Psoas muscle (tissue), 8 donors: Measurements from ENCODE around the gene DUSP10. TPM values are rescaled to one million over a fixed set of nuclear protein-coding genes. Genes with fewer than 3 reads are reported as not detected.

Experiments
- ATAC-seq, 4 donors: fragments of 200-7000 bp; cut with Tn5 transposase; one replicate each; pipeline ENCODE4 v1.9.1; 2020; ENCODE audit warnings: moderate library complexity in 3 of 4, mild to moderate bottlenecking in 2 of 4
- DNase-seq, 2 donors: peaks; one replicate each; pipeline ENCODE4 v3.0.0-alpha.2; 2020
- H3K27ac ChIP-seq: fragments of 200-600 bp; one replicate; pipeline ENCODE4 v1.8.0; 2022
- H3K27me3 ChIP-seq, 3 donors: fragments of 200-600 bp in 1 of 3; one replicate each; pipeline versions ENCODE4 v1.6.1 to v1.8.0; 2013 to 2022; ENCODE audit warnings: low read length in 2 of 3, mild to moderate bottlenecking in 2 of 3, moderate library complexity in 1 of 3; ENCODE audit not compliant: insufficient read depth in 3 of 3
- H3K36me3 ChIP-seq, 2 donors: fragments of 200-600 bp in 1 of 2; one replicate each; pipeline versions ENCODE4 v1.6.1 to v1.8.0; 2013 to 2022; ENCODE audit warnings: low read depth in 1 of 2, mild to moderate bottlenecking in 1 of 2, moderate library complexity in 1 of 2; ENCODE audit not compliant: insufficient read depth in 1 of 2
- H3K4me1 ChIP-seq: fragments of 200-600 bp; one replicate; pipeline ENCODE4 v1.8.0; 2022
- H3K4me3 ChIP-seq: fragments of 200-600 bp; one replicate; pipeline ENCODE4 v1.8.0; 2022; ENCODE audit warnings: mild to moderate bottlenecking
- H3K9me3 ChIP-seq: fragments of 200-600 bp; one replicate; pipeline ENCODE4 v1.8.0; 2022
- WGBS, 3 donors: extraction: QIAGEN DNeasy Blood & Tissue Kit; methylation state at CpG; one replicate each; pipeline versions ENCODE4 v1.1.6 to v1.1.7; 2013; 5-methylcytosine and 5-hydroxymethylcytosine counted together
- intact Hi-C, 2 donors: fragments of 100-400 bp; cut with DNase I; formaldehyde crosslinking; loops; one replicate each; pipeline versions ENCODE4 v1.11.0 to v1.14.2; 2022
- polyA plus RNA-seq, 3 donors: library from polyadenylated mRNA; stranded (reverse); fragments of 200-250 nt; gene quantifications; one replicate each; pipeline ENCODE4 v1.2.3, GENCODE V29; 2013
- total RNA-seq, 4 donors: library from RNA; stranded (reverse); fragmentation: NEBNext Ultra II Directional in 2 of 4; extraction: Animal tissue kit (Norgen Biotek cat#: 25700) in 2 of 4; gene quantifications; one replicate each; pipeline versions ENCODE4 v1.2.1 to v1.2.4, GENCODE V29; 2021 to 2023
- TF ChIP-seq, protein P1 (sequence below): fragments of 200-600 bp; IDR thresholded peaks from one replicate; pipeline ENCODE4 v1.8.0; 2022; ENCODE audit warnings: antibody characterized with exemption
- donor health status: healthy with polysubstance abuse.
- donor health status: DM: no; HTN: no; CAD: no; lungs with moderate emphysema.
- donor health status: Bipolar disorder and iron deficiency.
- donor health status: healthy.
- donor health status: DM: yes; HTN: yes; CAD: no.
- donor health status: DM: no; HTN: no; CAD: no.
- donor health status: DM: no; HTN: no; CAD: no.
- donor health status: DM: yes; HTN: yes; CAD: no.

Gene DUSP10
- total and polyA plus RNA-seq, 7 donors, result 4.7 to 15.5 (median 5.9) TPM

- H3K9me3 ChIP-seq, result no peaks in the 10 kb centered on the region
- peaks cover 0 to 46% of the 10 kb centered on the region in 2 donors for H3K36me3 ChIP-seq
- peaks cover 5% of the 10 kb centered on the region for H3K4me1 ChIP-seq
- ATAC-seq, result no peak
- H3K27ac ChIP-seq, result no peak overlapping the region
- TF ChIP-seq, protein P1, sequence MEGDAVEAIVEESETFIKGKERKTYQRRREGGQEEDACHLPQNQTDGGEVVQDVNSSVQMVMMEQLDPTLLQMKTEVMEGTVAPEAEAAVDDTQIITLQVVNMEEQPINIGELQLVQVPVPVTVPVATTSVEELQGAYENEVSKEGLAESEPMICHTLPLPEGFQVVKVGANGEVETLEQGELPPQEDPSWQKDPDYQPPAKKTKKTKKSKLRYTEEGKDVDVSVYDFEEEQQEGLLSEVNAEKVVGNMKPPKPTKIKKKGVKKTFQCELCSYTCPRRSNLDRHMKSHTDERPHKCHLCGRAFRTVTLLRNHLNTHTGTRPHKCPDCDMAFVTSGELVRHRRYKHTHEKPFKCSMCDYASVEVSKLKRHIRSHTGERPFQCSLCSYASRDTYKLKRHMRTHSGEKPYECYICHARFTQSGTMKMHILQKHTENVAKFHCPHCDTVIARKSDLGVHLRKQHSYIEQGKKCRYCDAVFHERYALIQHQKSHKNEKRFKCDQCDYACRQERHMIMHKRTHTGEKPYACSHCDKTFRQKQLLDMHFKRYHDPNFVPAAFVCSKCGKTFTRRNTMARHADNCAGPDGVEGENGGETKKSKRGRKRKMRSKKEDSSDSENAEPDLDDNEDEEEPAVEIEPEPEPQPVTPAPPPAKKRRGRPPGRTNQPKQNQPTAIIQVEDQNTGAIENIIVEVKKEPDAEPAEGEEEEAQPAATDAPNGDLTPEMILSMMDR, result no peak
- H3K27me3 ChIP-seq, result no peaks in the 10 kb centered on the region
- intact Hi-C loops, result no loop called here
- WGBS, 3 donors, result 98 to 100% (median 100%) methylated on average over 1 of the region's 1 CpG
- no peak overlapping the region for H3K4me3 ChIP-seq
- no peak for DNase-seq
Measured at GRCh38 chr1:221701570-221702186, 40.2 kb downstream of the DUSP10 start.

DNA sequence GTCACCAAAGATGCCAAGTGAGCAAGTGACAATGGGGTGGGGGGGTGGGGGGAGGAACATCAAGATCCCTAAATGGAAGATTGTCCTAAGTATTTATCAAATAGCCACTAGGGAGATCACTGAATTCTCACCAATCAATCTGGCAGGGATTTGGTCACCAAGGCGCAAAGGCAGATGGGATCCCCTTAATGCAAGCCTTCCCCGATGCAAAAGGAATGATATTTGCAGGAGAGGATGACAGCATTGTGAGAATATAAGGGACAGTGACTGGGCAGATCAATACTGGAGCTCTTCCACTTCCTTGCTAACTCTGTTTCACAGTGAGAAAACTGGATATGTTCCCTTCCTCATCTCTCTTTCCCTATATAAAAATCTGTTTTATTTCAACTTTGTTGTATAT, 40.9 kb downstream of the DUSP10 start:
- TF ChIP-seq, protein P1, result no peak
- Histone ChIP-seq H3K27me3 (no peaks in the 10 kb centered on the region), H3K4me1 (peaks cover 5% of the 10 kb centered on the region), H3K4me3 (no peak overlapping the region), H3K36me3 (peaks cover 0 to 42% of the 10 kb centered on the region in 2 donors), H3K27ac (no peak overlapping the region), H3K9me3 (no peaks in the 10 kb centered on the region)
- intact Hi-C loops, result no loop called here
- ATAC-seq (no peak), DNase-seq (no peak)
- 76 to 92% (median 78%) methylated on average over 2 of the region's 2 CpGs for WGBS, 3 donors

- DNase-seq (no peak), ATAC-seq (no peak)
- TF ChIP-seq, protein P1, result no peak
- Histone ChIP-seq H3K4me3 (no peak overlapping the region), H3K27me3 (no peaks in the 10 kb centered on the region), H3K9me3 (no peaks in the 10 kb centered on the region), H3K4me1 (peaks cover 5% of the 10 kb centered on the region), H3K36me3 (peaks cover 0 to 38% of the 10 kb centered on the region in 2 donors), H3K27ac (no peak overlapping the region)
- WGBS, 3 donors, result 77 to 92% (median 90%) methylated on average over 1 of the region's 1 CpG
- intact Hi-C loops, result no loop called here
Measured at GRCh38 chr1:221700536-221700935, 41.4 kb downstream of the DUSP10 start.

- no peak overlapping the region for H3K4me3 ChIP-seq
- no peaks in the 10 kb centered on the region for H3K27me3 ChIP-seq
- H3K27ac ChIP-seq, result no peak overlapping the region
- ATAC-seq, result no peak
- no peaks in the 10 kb centered on the region for H3K9me3 ChIP-seq
- TF ChIP-seq, protein P1, result no peak
- intact Hi-C loops, result no loop called here
- H3K4me1 ChIP-seq, result peaks cover 5% of the 10 kb centered on the region
- no peak for DNase-seq
- peaks cover 0 to 33% of the 10 kb centered on the region in 2 donors for H3K36me3 ChIP-seq
Measured at GRCh38 chr1:221699978-221700519, 41.8 kb downstream of the DUSP10 start.

GRCh38 chr1:221699577-221699976, 42.3 kb downstream of the DUSP10 start:
- ATAC-seq (no peak), DNase-seq (no peak)
- TF ChIP-seq, protein P1, result no peak
- intact Hi-C loops, result no loop called here
- Histone ChIP-seq H3K27me3 (no peaks in the 10 kb centered on the region), H3K27ac (no peak overlapping the region), H3K9me3 (no peaks in the 10 kb centered on the region), H3K4me1 (peaks cover 5% of the 10 kb centered on the region), H3K36me3 (peaks cover 0 to 28% of the 10 kb centered on the region in 2 donors), H3K4me3 (no peak overlapping the region)
- WGBS, 3 donors, result 79 to 97% (median 95%) methylated on average over 1 of the region's 1 CpG
